ENCODE results near the gene RTN4RL1.

The RTN4RL1 gene

GRCh38 chr17:1996800-1997288, 28.3 kb downstream of the RTN4RL1 start:
- H3K4me3 ChIP-seq (ENCODE audit: low read length, poor library complexity, severe bottlenecking): no peak overlapping the region
- no peaks in the 10 kb centered on the region for H4K20me1 ChIP-seq (ENCODE audit: insufficient read depth, low read length, poor library complexity, severe bottlenecking)
- H2AFZ ChIP-seq (ENCODE audit: low read length): no peak overlapping the region
- no peak for TF ChIP-seq EZH2phosphoT487 (IDR thresholded peaks at IDR 0.05; ENCODE audit: borderline replicate concordance)
- H3K79me2 ChIP-seq (ENCODE audit: insufficient read depth, low read length): no peaks in the 10 kb centered on the region
- H3K9ac ChIP-seq (ENCODE audit: low read depth, low read length, poor library complexity, severe bottlenecking): no peak overlapping the region
- no peak overlapping the region for H3K4me2 ChIP-seq (ENCODE audit: low read depth, low read length, poor library complexity, severe bottlenecking)
- H3K9me2 ChIP-seq (replicated peaks; ENCODE audit: low read depth, low read length): no peaks in the 10 kb centered on the region
- H3K9me3 ChIP-seq (ENCODE audit: insufficient read depth, low read depth, low read length): no peaks in the 10 kb centered on the region
- H3K27me3 ChIP-seq (ENCODE audit: insufficient read depth, low read length, poor library complexity, severe bottlenecking): no peaks in the 10 kb centered on the region
- no peaks in the 10 kb centered on the region for H3F3A ChIP-seq (ENCODE audit: low read depth)
- no peaks in the 10 kb centered on the region for H3K4me1 ChIP-seq (ENCODE audit: insufficient read depth, low read length, poor library complexity, severe bottlenecking)
- no peaks in the 10 kb centered on the region for H3K36me3 ChIP-seq (ENCODE audit: insufficient read depth, low read length)

GRCh38 chr17:1995907-1996799, 29.0 kb downstream of the RTN4RL1 start:
- no peak overlapping the region for H3K9ac ChIP-seq (ENCODE audit: low read depth, low read length, poor library complexity, severe bottlenecking)
- no peaks in the 10 kb centered on the region for H3K9me3 ChIP-seq (ENCODE audit: insufficient read depth, low read depth, low read length)
- H3K4me1 ChIP-seq (ENCODE audit: insufficient read depth, low read length, poor library complexity, severe bottlenecking): no peaks in the 10 kb centered on the region
- no peak overlapping the region for H2AFZ ChIP-seq (ENCODE audit: low read length)
- no peaks in the 10 kb centered on the region for H3K79me2 ChIP-seq (ENCODE audit: insufficient read depth, low read length)
- H4K20me1 ChIP-seq (ENCODE audit: insufficient read depth, low read length, poor library complexity, severe bottlenecking): no peaks in the 10 kb centered on the region
- no peak overlapping the region for H3K4me2 ChIP-seq (ENCODE audit: low read depth, low read length, poor library complexity, severe bottlenecking)
- H3K36me3 ChIP-seq (ENCODE audit: insufficient read depth, low read length): no peaks in the 10 kb centered on the region
- H3K27me3 ChIP-seq (ENCODE audit: insufficient read depth, low read length, poor library complexity, severe bottlenecking): no peaks in the 10 kb centered on the region
- H3K4me3 ChIP-seq (ENCODE audit: low read length, poor library complexity, severe bottlenecking): no peak overlapping the region
- H3F3A ChIP-seq (ENCODE audit: low read depth): no peaks in the 10 kb centered on the region
- no peaks in the 10 kb centered on the region for H3K9me2 ChIP-seq (replicated peaks; ENCODE audit: low read depth, low read length)
- TF ChIP-seq EZH2phosphoT487 (IDR thresholded peaks at IDR 0.05; ENCODE audit: borderline replicate concordance): no peak
- no peak for TF ChIP-seq CTCF (conservative IDR thresholded peaks at IDR 0.05; ENCODE audit: low read length)

DNA sequence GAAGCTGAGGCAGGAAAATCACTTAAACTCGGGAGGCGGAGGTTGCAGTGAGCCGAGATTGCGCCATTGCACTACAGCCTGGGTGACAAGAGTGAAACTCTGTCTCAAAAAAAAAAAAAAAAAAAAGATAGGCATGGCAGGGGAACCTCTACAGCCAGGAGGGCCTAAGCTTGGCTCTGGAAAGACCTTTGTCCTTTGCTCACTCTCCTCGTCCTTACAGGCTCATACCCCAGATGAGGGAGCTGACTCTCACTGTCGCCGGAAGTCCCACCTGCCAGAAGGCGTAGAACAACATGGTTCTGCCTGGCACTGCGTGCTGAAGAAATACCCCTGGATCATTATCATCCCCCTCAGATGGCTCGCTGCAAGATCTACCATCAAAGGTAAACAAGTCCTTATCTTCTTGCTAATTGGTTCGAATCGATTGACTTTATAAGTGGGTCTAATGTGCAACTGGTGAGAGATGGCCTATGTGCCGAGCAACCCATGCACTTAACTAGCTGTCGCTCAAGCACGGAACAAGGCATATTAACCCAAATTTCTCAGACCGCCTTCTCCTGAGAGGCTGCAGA, 29.7 kb downstream of the RTN4RL1 start:
- Histone ChIP-seq H3K36me3 (ENCODE audit: insufficient read depth, low read length) (no peaks in the 10 kb centered on the region), H3K4me3 (ENCODE audit: low read length, poor library complexity, severe bottlenecking) (no peak overlapping the region), H2AFZ (ENCODE audit: low read length) (no peak overlapping the region), H3K27me3 (ENCODE audit: insufficient read depth, low read length, poor library complexity, severe bottlenecking) (no peaks in the 10 kb centered on the region), H3K9me3 (ENCODE audit: insufficient read depth, low read depth, low read length) (no peaks in the 10 kb centered on the region), H3K79me2 (ENCODE audit: insufficient read depth, low read length) (no peaks in the 10 kb centered on the region), H3F3A (ENCODE audit: low read depth) (no peaks in the 10 kb centered on the region), H3K9ac (ENCODE audit: low read depth, low read length, poor library complexity, severe bottlenecking) (no peak overlapping the region), H3K4me2 (ENCODE audit: low read depth, low read length, poor library complexity, severe bottlenecking) (no peak overlapping the region), H4K20me1 (ENCODE audit: insufficient read depth, low read length, poor library complexity, severe bottlenecking) (no peaks in the 10 kb centered on the region), H3K9me2 (replicated peaks; ENCODE audit: low read depth, low read length) (no peaks in the 10 kb centered on the region), H3K4me1 (ENCODE audit: insufficient read depth, low read length, poor library complexity, severe bottlenecking) (no peaks in the 10 kb centered on the region)
- TF ChIP-seq CTCF (conservative IDR thresholded peaks at IDR 0.05; ENCODE audit: low read length) (no peak), EZH2phosphoT487 (IDR thresholded peaks at IDR 0.05; ENCODE audit: borderline replicate concordance) (no peak)

All from Loucy (cell line).